Neural crest cell (in vitro differentiated cells): ENCODE data around the gene SND1. TPM values are rescaled to one million over a fixed set of nuclear protein-coding genes. Genes with fewer than 3 reads are reported as not detected.

ENCODE experiments used
- DNase-seq: peaks from one replicate; pipeline ENCODE4 v3.0.0; 2021; ENCODE audit warnings: low read depth, mixed read lengths, low spot score
- H3K27ac Mint-ChIP-seq: one replicate; pipeline ENCODE4 v1.8.0; 2021; ENCODE audit warnings: mild to moderate bottlenecking, mixed read lengths; ENCODE audit not compliant: unreplicated experiment
- H3K27me3 Mint-ChIP-seq: 2 replicates; pipeline ENCODE4 v1.8.0; 2021; ENCODE audit warnings: low read depth, mild to moderate bottlenecking, mixed read lengths
- H3K36me3 Mint-ChIP-seq: 2 replicates; pipeline ENCODE4 v1.8.0; 2021; ENCODE audit warnings: low read depth, mild to moderate bottlenecking, mixed read lengths
- H3K4me1 Mint-ChIP-seq: 2 replicates; pipeline ENCODE4 v1.8.0; 2021; ENCODE audit warnings: mixed read lengths
- H3K4me3 Mint-ChIP-seq: one replicate; pipeline ENCODE4 v1.8.0; 2021; ENCODE audit warnings: mild to moderate bottlenecking, mixed read lengths
- H3K9me3 Mint-ChIP-seq: 2 replicates; pipeline ENCODE4 v1.8.0; 2021; ENCODE audit warnings: mixed read lengths
- CTCF ChIP-seq: fragments of 200-600 bp; sonication (generic); conservative IDR thresholded peaks from 2 replicates; pipeline ENCODE4 v1.5.0; 2021; ENCODE audit warnings: antibody characterized with exemption, mild to moderate bottlenecking
- total RNA-seq: library from RNA; stranded (reverse); gene quantifications from 2 replicates; pipeline ENCODE4 v1.2.1, GENCODE V29; 2021

The SND1 gene
- total RNA-seq, 1 donor from 2014 or later = 184 TPM

- Mint-ChIP-seq H3K9me3 (no peaks in the 10 kb centered on the region), H3K27ac (no peak overlapping the region), H3K4me3 (no peak overlapping the region), H3K27me3 (no peaks in the 10 kb centered on the region), H3K36me3 (peaks cover 3% of the 10 kb centered on the region), H3K4me1 (peaks cover 29% of the 10 kb centered on the region)
- DNase-seq = no peak
- no peak for TF ChIP-seq CTCF
These were observed 253.0 kb downstream of the SND1 start for GRCh38 chr7:127905021-127905420.

GRCh38 chr7:127905491-127906330 lies 253.7 kb downstream of the SND1 start:
- Mint-ChIP-seq H3K27ac (no peak overlapping the region), H3K4me3 (no peak overlapping the region), H3K27me3 (no peaks in the 10 kb centered on the region)

GRCh38 chr7:127907110-127908040 lies 255.4 kb downstream of the SND1 start:
- no peak for DNase-seq
- Mint-ChIP-seq H3K36me3 (peaks cover 3% of the 10 kb centered on the region), H3K27ac (no peak overlapping the region), H3K27me3 (no peaks in the 10 kb centered on the region), H3K9me3 (no peaks in the 10 kb centered on the region), H3K4me3 (no peak overlapping the region), H3K4me1 (peaks cover 14% of the 10 kb centered on the region)
- no peak for TF ChIP-seq CTCF

More at GRCh38 chr7:127905491-127906330, 253.7 kb downstream of the SND1 start:
- TF ChIP-seq CTCF = no peak
- DNase-seq = no peak
- peaks cover 3% of the 10 kb centered on the region for H3K36me3 Mint-ChIP-seq
- H3K9me3 Mint-ChIP-seq = no peaks in the 10 kb centered on the region
- H3K4me1 Mint-ChIP-seq = peaks cover 22% of the 10 kb centered on the region

GRCh38 chr7:127908430-127909258 lies 256.6 kb downstream of the SND1 start:
- no peaks in the 10 kb centered on the region for H3K9me3 Mint-ChIP-seq
- H3K4me3 Mint-ChIP-seq = no peak overlapping the region

More at GRCh38 chr7:127908430-127909258, 256.6 kb downstream of the SND1 start:
- H3K36me3 Mint-ChIP-seq = peaks cover 3% of the 10 kb centered on the region
- H3K4me1 Mint-ChIP-seq = peaks cover 14% of the 10 kb centered on the region
- no peaks in the 10 kb centered on the region for H3K27me3 Mint-ChIP-seq
- no peak overlapping the region for H3K27ac Mint-ChIP-seq
- TF ChIP-seq CTCF = no peak
- no peak for DNase-seq
